Endothelial cell of umbilical vein (primary cell): ENCODE results near the gene VPS25. TPM values are rescaled to one million over a fixed set of nuclear protein-coding genes. Genes with fewer than 3 reads are reported as not detected.

Source experiments
- BruUV-seq: library from RNA; stranded (reverse); fragments of 400-500 nt; replicated peaks from 2 replicates; lab custom pipeline; 2021; lab: Mats Ljungman, UMichigan
- CTCF ChIA-PET: fragments of 300-600, 350-600 bp; sonication (Branson Sonifier 250); formaldehyde crosslinking; loops from one replicate; lab custom pipeline; 2021; ENCODE audit warnings: antibody characterized with exemption, inconsistent platforms; lab: Charles Lee
- POLR2A ChIA-PET: fragments of 300-600, 350-600 bp; sonication (Branson Sonifier 250); formaldehyde crosslinking; loops from one replicate; lab custom pipeline; 2021; ENCODE audit warnings: antibody characterized with exemption, inconsistent platforms; lab: Charles Lee
- DNase-seq: peaks from one replicate; pipeline ENCODE4 v3.0.0-alpha.2; 2011; ENCODE audit warnings: low read depth, low spot score
- FAIRE-seq: peaks from 2 replicates; lab custom pipeline; 2011; peaks lifted over from hg19 to GRCh38; lab: Jason Lieb, UNC
- H2AFZ ChIP-seq: 2 replicates; pipeline ENCODE4 v1.6.0; 2012; ENCODE audit warnings: low read depth, low read length, control low read depth, inconsistent platforms
- H3K27ac ChIP-seq: 2 replicates; pipeline ENCODE4 v1.5.1; 2011; ENCODE audit warnings: low read depth, mild to moderate bottlenecking, control low read depth, low read length, moderate library complexity; ENCODE audit not compliant: insufficient read depth
- H3K27me3 ChIP-seq, 2 experiments: 2 replicates each; pipeline versions ENCODE4 v1.6.0 to v1.6.1; 2011; ENCODE audit warnings: low read length in 2 of 2, mixed read lengths in 1 of 2; ENCODE audit not compliant: control insufficient read depth in 2 of 2, insufficient read depth in 2 of 2
- H3K36me3 ChIP-seq, 2 experiments: 2 replicates in 1 of 2; 3 replicates in 1 of 2; pipeline ENCODE4 v1.5.1; 2011; ENCODE audit warnings: low read length in 2 of 2, mild to moderate bottlenecking in 1 of 2, moderate library complexity in 1 of 2; ENCODE audit not compliant: control insufficient read depth in 2 of 2, insufficient read depth in 2 of 2; ENCODE audit errors: extremely low read depth in 1 of 2
- H3K4me1 ChIP-seq: 3 replicates; pipeline ENCODE4 v1.5.1; 2011; ENCODE audit warnings: mild to moderate bottlenecking, low read length; ENCODE audit not compliant: control insufficient read depth, insufficient read depth; ENCODE audit errors: extremely low read depth
- H3K4me2 ChIP-seq: 2 replicates; pipeline ENCODE4 v1.6.1; 2011; ENCODE audit warnings: low read length, control low read depth, mixed read lengths; ENCODE audit not compliant: insufficient read depth
- H3K4me3 ChIP-seq, 3 experiments: fragments of 200-600 bp in 1 of 3; sonication (generic), shearing (Covaris generic) in 1 of 3; replicated peaks in 1 of 3; 2 replicates each; pipeline ENCODE4 v1.5.1; 2011 to 2016; ENCODE audit warnings: control low read depth in 3 of 3, low read length in 3 of 3, mild to moderate bottlenecking in 2 of 3, inconsistent platforms in 1 of 3, low read depth in 1 of 3, moderate library complexity in 1 of 3; ENCODE audit not compliant: insufficient read depth in 1 of 3
- H3K79me2 ChIP-seq: 2 replicates; pipeline ENCODE4 v1.6.0; 2012; ENCODE audit warnings: low read length, inconsistent platforms; ENCODE audit not compliant: control insufficient read depth, insufficient read depth
- H3K9ac ChIP-seq: replicated peaks from 2 replicates; pipeline ENCODE3; 2011; ENCODE audit warnings: low read length, control low read depth; ENCODE audit not compliant: insufficient read depth; ENCODE audit errors: extremely low read depth
- H3K9me1 ChIP-seq: replicated peaks from 3 replicates; pipeline ENCODE4 v1.6.0; 2011; ENCODE audit warnings: mild to moderate bottlenecking, low read length; ENCODE audit not compliant: control insufficient read depth, insufficient read depth; ENCODE audit errors: extremely low read depth
- H3K9me3 ChIP-seq: replicated peaks from 2 replicates; pipeline ENCODE4 v1.5.1; 2012; ENCODE audit warnings: low read length, inconsistent platforms; ENCODE audit not compliant: control insufficient read depth, insufficient read depth
- H4K20me1 ChIP-seq: replicated peaks from 2 replicates; pipeline ENCODE3; 2011; ENCODE audit warnings: mild to moderate bottlenecking, low read length; ENCODE audit not compliant: control insufficient read depth, insufficient read depth; ENCODE audit errors: extremely low read depth
- CTCF ChIP-seq, 2 donors: IDR thresholded peaks; 1 replicate in 1 of 2; 2 replicates in 1 of 2; pipeline ENCODE4 v1.5.1; 2011; ENCODE audit warnings: low read length in 2 of 2, mild to moderate bottlenecking in 2 of 2, moderate library complexity in 2 of 2, control low read depth in 1 of 2, inconsistent platforms in 1 of 2, low read depth in 1 of 2; ENCODE audit not compliant: insufficient read depth in 1 of 2; ENCODE audit errors: extremely low read depth in 1 of 2
- EZH2 ChIP-seq: IDR thresholded peaks from 2 replicates; pipeline ENCODE4 v1.6.1; 2012; ENCODE audit warnings: borderline replicate concordance, low read depth, mild to moderate bottlenecking, moderate library complexity, low read length, inconsistent platforms; ENCODE audit not compliant: severe bottlenecking
- FOS ChIP-seq: IDR thresholded peaks from 2 replicates; pipeline ENCODE4 v1.6.1; 2011; ENCODE audit warnings: mild to moderate bottlenecking, low read length, moderate library complexity, borderline replicate concordance; ENCODE audit not compliant: insufficient read depth
- GATA2 ChIP-seq: IDR thresholded peaks from 2 replicates; pipeline ENCODE4 v1.7.0; 2011; ENCODE audit warnings: low read depth, mild to moderate bottlenecking, moderate library complexity, mixed read lengths, low read length; ENCODE audit not compliant: insufficient read length, insufficient read depth
- JUN ChIP-seq: IDR thresholded peaks from 2 replicates; pipeline ENCODE4 v1.6.1; 2011; ENCODE audit warnings: borderline replicate concordance, low read depth; ENCODE audit not compliant: insufficient read length, insufficient read depth
- MAX ChIP-seq: IDR thresholded peaks from 2 replicates; pipeline ENCODE4 v1.6.1; 2011; ENCODE audit not compliant: insufficient read depth, insufficient read length
- MYC ChIP-seq: IDR thresholded peaks from one replicate; pipeline ENCODE4 v1.6.1; 2011; ENCODE audit warnings: mild to moderate bottlenecking, low read depth, low read length
- POLR2A ChIP-seq: IDR thresholded peaks from 2 replicates; pipeline ENCODE4 v1.6.1; 2012; ENCODE audit warnings: low read depth, mild to moderate bottlenecking, control low read depth, low read length
- POLR2AphosphoS5 ChIP-seq: IDR thresholded peaks from 2 replicates; pipeline ENCODE4 v1.6.1; 2012; ENCODE audit warnings: low read depth, mild to moderate bottlenecking, control low read depth, low read length, moderate library complexity; ENCODE audit not compliant: insufficient read depth
- dilution Hi-C: fragments of 300-500 bp; cut with MboI; formaldehyde crosslinking; loops from one replicate; pipeline ENCODE4 v1.15.0; 2019; ENCODE audit warnings: low sequenced_read_pairs; ENCODE audit not compliant: extremely low pct_ligation_motif_present
- intact Hi-C: fragments of 100-400 bp; cut with micrococcal nuclease; formaldehyde crosslinking; loops from one replicate; pipeline ENCODE4 v1.10.0; 2022
- polyA plus RNA-seq, 4 experiments: library from polyadenylated mRNA; depleted of rRNA in 3 of 4; stranded (reverse) in 3 of 4; unstranded in 1 of 4; fragments of >200 nt; gene quantifications; 2 replicates each; pipeline versions ENCODE4 v1.2.1 to v1.2.3, GENCODE V29; 2011 to 2012; ENCODE audit warnings: missing spikeins in 1 of 4
- total RNA-seq: library from RNA; stranded (reverse); gene quantifications from 2 replicates; pipeline ENCODE4 v1.2.3, GENCODE V29; 2021

The VPS25 gene
- total and polyA plus RNA-seq, 2 donors (not counting 3 experiments of a cell fraction or from before 2014, with no cell fraction given): 45.0 to 86.8 TPM

- Histone ChIP-seq H3K9me3 (no peaks in the 10 kb centered on the region), H3K4me3 (peak within 1 kb of the TSS; percentile 16 to 76 (median 71)), H3K9ac (peak within 1 kb of the TSS; percentile 64), H3K4me1 (peaks cover 11% of the 10 kb centered on the region), H2AFZ (peak within 1 kb of the TSS; percentile 58), H3K27me3 (no peaks in the 10 kb centered on the region), H3K4me2 (peak within 1 kb of the TSS; percentile 77), H3K36me3 (peaks cover 0 to 2% of the 10 kb centered on the region in 2 experiments), H3K79me2 (no peaks in the 10 kb centered on the region), H3K27ac (no peak within 1 kb of the TSS), H3K9me1 (no peaks in the 10 kb centered on the region), H4K20me1 (no peaks in the 10 kb centered on the region)
- no peak for TF ChIP-seq FOS
- TF ChIP-seq CTCF (IDR thresholded peaks at IDR 0.05; ENCODE audit: extremely low read depth in 1 of 2, insufficient read depth in 1 of 2, low read depth in 1 of 2, low read length in 2 of 2): no peak
- peak; percentile 84 for TF ChIP-seq POLR2A
- no peak for TF ChIP-seq GATA2
- no peak for TF ChIP-seq MYC
- TF ChIP-seq POLR2AphosphoS5: peak; percentile 80
- no peak for TF ChIP-seq JUN
- TF ChIP-seq MAX: peak; percentile 53
- TF ChIP-seq EZH2: no peak
- FAIRE-seq: peak; percentile 98
- dilution Hi-C loops: no loop called here
- BruUV-seq: no TSS peak
- intact Hi-C loops: loop anchor here (1.0 to 2.0 kb wide), 3 partner anchors 24 to 54 kb away; partner anchors contain the start of genes EZH1 and PSME3
- DNase-seq: peak; percentile 89
- POLR2A ChIA-PET: interaction anchor here (1.0 kb wide), 1 partner anchor 26 kb away, joined by 3 read pairs; the partner anchor contains the start of gene BECN1
- CTCF ChIA-PET: interaction anchor here (0.7 to 3.2 kb wide), 6 partner anchors 21 to 221 kb away, joined by 3 to 14 read pairs (median 8); partner anchors contain the start of genes BECN1, PSMC3IP and VPS25
Measured at GRCh38 chr17:42798383-42799380, 25.4 kb downstream of the VPS25 start, which contains the start of the genes CNTD1 and COA3. Gene CNTD1, plus strand, starts transcription at chr17:42798861. Its CDS starts 207 bp downstream, at chr17:42799068. Gene COA3, minus strand, starts transcription at chr17:42798704. Its CDS starts 23 bp downstream, at chr17:42798681.
